Subcutaneous abdominal adipose tissue (tissue), 5 donors: ENCODE measurements around the gene RBFOX2.
A peak's percentile ranks its signal among the peaks of the same experiment; 100 is the strongest.
"Not testable (repeated sequence)": the region's sequence is repeated elsewhere in the genome, so short reads cannot be mapped to it uniquely, and the experiment has no call there.

Source experiments
- H3K27ac ChIP-seq: one replicate; pipeline ENCODE4 v1.7.0; 2013; ENCODE audit warnings: low read depth, mild to moderate bottlenecking, inconsistent platforms, low read length, moderate library complexity
- H3K27me3 ChIP-seq, 5 donors: one replicate each; pipeline ENCODE4 v1.7.0; 2013; ENCODE audit warnings: low read length in 5 of 5, inconsistent platforms in 1 of 5; ENCODE audit not compliant: control insufficient read depth in 5 of 5, insufficient read depth in 4 of 5
- H3K36me3 ChIP-seq, 5 donors: one replicate each; pipeline ENCODE4 v1.7.0; 2013; ENCODE audit warnings: low read length in 5 of 5; ENCODE audit not compliant: control insufficient read depth in 5 of 5, insufficient read depth in 5 of 5
- H3K4me1 ChIP-seq, 5 donors: one replicate each; pipeline ENCODE4 v1.7.0; 2013; ENCODE audit warnings: low read length in 5 of 5, mild to moderate bottlenecking in 3 of 5, moderate library complexity in 1 of 5; ENCODE audit not compliant: control insufficient read depth in 5 of 5, insufficient read depth in 5 of 5
- H3K4me3 ChIP-seq, 5 donors: one replicate each; pipeline ENCODE4 v1.7.0; 2013; ENCODE audit warnings: low read length in 5 of 5, low read depth in 1 of 5
- H3K9ac ChIP-seq, 5 donors: one replicate each; pipeline ENCODE4 v1.7.0; 2013; ENCODE audit warnings: low read length in 5 of 5, mild to moderate bottlenecking in 4 of 5, moderate library complexity in 3 of 5
- H3K9me3 ChIP-seq, 5 donors: one replicate each; pipeline ENCODE4 v1.7.0; 2013; ENCODE audit warnings: low read length in 5 of 5; ENCODE audit not compliant: control insufficient read depth in 5 of 5
- donor health status: healthy.
- donor health status: healthy.
- donor health status: healthy.
- donor health status: healthy.
- donor health status: healthy.

The RBFOX2 gene

DNA sequence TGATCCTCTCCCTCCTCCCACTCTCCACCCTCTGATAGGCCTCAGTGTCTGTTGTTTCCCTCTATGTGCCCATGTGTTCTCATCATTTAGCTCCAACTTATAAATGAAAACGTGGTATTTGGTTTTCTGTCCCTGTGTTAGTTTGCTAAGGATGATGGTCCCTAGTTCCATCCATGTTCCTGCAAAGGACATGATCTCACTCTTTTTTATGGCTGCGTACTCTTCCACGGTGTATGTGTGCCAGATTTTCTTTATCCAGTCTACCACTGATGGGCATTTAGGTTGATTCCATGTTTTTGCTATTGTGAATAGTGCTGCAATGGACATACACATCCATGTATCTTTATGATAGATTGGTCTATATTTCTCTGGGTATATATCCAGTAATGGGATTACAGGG is 15.9 kb upstream of the RBFOX2 start:
- not testable (repeated sequence) for H3K4me1 ChIP-seq, H3K9me3 ChIP-seq, H3K36me3 ChIP-seq, H3K27ac ChIP-seq, H3K4me3 ChIP-seq, H3K9ac ChIP-seq, H3K27me3 ChIP-seq

DNA sequence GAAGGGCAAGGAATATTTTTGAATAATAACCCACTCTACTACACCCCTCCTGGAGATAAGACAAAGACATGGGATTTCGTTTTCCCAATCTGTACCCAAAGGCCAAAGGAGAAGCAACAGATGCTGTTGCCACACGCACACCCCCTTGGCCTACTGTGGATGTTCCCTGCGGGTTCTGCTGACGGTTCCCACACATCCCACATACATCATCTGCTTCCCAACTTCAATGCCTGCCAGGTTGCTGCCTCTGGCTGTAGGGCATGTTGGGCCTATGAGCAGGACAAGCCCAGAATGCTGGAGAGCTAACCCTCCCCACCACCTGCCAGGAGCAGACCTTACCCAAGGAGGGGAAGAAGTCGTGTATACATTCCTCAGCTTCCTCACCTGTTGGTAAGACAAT is 13.6 kb upstream of the RBFOX2 start:
- Histone ChIP-seq H3K4me1 (peaks cover 0 to 1% (median 0%) of the 10 kb centered on the region in 5 donors), H3K27me3 (no peaks in the 10 kb centered on the region), H3K9me3 (no peaks in the 10 kb centered on the region), H3K27ac (no peak overlapping the region), H3K4me3 (no peak overlapping the region), H3K9ac (no peak overlapping the region), H3K36me3 (no peaks in the 10 kb centered on the region)

DNA sequence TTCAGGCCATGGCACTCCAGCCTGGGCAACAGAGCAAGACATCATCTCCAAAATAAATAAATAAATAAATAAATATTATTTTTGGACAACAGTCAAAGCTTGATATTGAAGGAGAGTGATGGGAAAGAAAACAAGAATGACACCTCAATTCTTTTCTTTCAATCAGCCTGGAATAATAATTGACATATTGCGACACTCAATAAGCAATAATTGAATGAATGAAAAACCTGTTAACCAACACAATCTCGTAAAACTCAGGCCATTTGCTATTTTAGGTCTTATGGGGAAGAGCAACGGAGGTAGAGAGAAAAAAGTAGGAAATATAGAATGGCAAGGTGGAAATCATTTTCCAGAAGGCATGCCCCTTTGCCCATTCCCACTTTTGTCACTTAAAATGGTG is 10.5 kb upstream of the RBFOX2 start:
- Histone ChIP-seq H3K9ac (no peak overlapping the region), H3K4me1 (peaks cover 0 to 18% (median 0%) of the 10 kb centered on the region in 5 donors), H3K36me3 (no peaks in the 10 kb centered on the region), H3K4me3 (no peak overlapping the region), H3K27me3 (no peaks in the 10 kb centered on the region), H3K9me3 (no peaks in the 10 kb centered on the region), H3K27ac (no peak overlapping the region)

DNA sequence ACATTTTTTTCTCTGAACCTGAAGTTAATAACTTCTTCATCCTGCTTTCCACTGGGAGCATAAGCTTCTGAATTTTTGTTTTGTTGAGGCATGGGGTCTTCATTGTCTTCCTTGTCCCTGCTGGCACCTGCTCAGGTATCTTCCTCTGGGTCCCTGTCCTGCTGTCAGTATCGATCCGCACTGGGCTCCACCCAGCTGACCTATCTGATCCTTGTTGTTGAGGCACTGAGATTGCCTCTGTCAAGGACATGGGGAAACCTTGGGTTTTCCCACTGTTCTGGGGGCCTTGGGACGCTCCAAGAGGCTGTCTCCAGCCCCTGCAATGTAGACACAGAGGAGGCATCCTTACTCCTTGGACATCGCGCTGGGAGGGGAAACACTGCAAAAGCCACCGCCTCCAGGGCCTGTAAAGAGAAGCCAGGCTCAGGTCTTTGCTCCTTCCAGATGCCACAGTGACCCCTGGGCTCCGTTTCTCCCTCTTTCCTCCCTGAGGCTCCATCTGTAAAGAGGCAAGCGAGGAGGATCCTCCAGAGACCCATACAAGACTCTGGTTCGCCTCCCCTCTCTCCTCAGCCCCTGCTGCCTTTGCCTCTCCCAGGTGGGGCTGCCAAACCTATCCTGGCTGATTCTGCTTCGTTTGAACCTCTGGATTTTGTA is 8.6 kb upstream of the RBFOX2 start:
- Histone ChIP-seq H3K9me3 (no peaks in the 10 kb centered on the region), H3K36me3 (no peaks in the 10 kb centered on the region), H3K4me1 (peaks cover 0 to 18% (median 0%) of the 10 kb centered on the region in 5 donors), H3K4me3 (no peak overlapping the region), H3K27ac (no peak overlapping the region), H3K9ac (no peak overlapping the region), H3K27me3 (no peaks in the 10 kb centered on the region)

DNA sequence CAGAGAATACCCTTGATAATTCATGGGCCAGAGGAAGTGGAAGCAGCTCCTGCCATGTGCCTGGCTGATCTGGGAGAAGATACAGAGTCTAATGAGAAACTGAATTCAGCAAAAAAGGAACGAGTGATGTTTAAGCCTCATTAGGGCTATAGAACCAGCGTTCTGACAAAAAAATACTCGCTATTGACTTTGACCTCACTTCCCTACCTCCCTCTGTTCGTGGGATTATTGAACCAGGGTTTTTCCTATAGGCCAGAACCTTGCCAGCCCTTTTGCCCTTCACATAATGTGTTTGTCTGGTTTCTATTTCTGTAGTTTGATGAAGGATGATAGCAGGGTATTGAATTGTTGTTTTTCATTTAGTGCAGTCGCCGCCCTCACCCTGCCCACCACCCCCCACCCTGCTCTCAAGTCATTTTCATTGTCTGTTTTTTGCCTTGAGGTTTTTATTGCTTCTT is 7.6 kb upstream of the RBFOX2 start:
- Histone ChIP-seq H3K27me3 (no peaks in the 10 kb centered on the region), H3K9me3 (no peaks in the 10 kb centered on the region), H3K9ac (peak overlapping the region in 1 of 5 donors; percentile 26), H3K27ac (peak overlapping the region; percentile 21), H3K4me1 (peaks cover 0 to 18% (median 0%) of the 10 kb centered on the region in 5 donors), H3K36me3 (no peaks in the 10 kb centered on the region), H3K4me3 (no peak overlapping the region)

DNA sequence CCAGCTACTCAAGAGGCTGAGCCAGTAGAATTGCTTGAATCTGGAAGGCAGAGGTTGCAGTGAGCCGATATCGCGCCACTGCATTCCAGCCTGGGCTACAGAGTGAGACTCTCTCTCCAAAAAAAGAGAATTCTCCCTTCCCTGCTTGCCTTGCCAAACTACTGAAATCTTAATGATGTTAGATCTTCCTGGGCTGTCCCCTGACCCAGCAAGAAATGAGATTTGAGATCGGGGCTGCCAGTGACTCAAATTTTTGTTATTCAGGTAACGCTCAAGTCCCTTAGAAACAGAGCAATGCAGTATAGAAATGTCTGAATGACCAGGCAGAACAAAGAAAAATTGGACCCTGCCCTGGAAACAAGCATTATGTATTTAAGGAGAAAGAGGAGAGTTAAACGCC is 4.0 kb upstream of the RBFOX2 start:
- H3K27ac ChIP-seq = no peak overlapping the region
- no peaks in the 10 kb centered on the region for H3K9me3 ChIP-seq
- H3K27me3 ChIP-seq = no peaks in the 10 kb centered on the region
- H3K4me1 ChIP-seq = peaks cover 0 to 28% (median 12%) of the 10 kb centered on the region in 5 donors
- H3K9ac ChIP-seq = no peak overlapping the region
- no peak overlapping the region for H3K4me3 ChIP-seq
- H3K36me3 ChIP-seq = no peaks in the 10 kb centered on the region

DNA sequence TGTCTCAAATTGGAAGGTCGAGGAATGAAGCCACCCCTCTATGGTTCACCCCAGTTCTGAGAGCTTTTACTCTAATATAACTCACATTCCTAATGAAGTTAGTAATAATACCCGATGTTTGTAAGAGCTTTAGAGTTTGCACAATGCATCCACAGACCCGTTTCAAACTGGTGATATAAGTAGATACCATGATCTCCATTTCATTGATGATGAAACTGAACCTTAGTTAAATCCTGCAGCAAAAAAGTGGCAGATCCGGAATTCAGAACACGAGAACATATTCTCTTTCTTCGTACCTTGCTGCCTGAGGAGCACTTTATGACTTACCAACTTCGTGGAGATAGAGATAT is 757 bp upstream of the RBFOX2 start:
- Histone ChIP-seq H3K4me3 (peak overlapping the region; percentile 71 to 85 (median 80)), H3K4me1 (peaks cover 0 to 26% (median 25%) of the 10 kb centered on the region in 5 donors), H3K9ac (peak overlapping the region in 4 of 5 donors; percentile 26 to 78 (median 62)), H3K27me3 (no peaks in the 10 kb centered on the region), H3K27ac (peak overlapping the region; percentile 61), H3K9me3 (no peaks in the 10 kb centered on the region), H3K36me3 (peaks cover 0 to 2% (median 0%) of the 10 kb centered on the region in 5 donors)

DNA sequence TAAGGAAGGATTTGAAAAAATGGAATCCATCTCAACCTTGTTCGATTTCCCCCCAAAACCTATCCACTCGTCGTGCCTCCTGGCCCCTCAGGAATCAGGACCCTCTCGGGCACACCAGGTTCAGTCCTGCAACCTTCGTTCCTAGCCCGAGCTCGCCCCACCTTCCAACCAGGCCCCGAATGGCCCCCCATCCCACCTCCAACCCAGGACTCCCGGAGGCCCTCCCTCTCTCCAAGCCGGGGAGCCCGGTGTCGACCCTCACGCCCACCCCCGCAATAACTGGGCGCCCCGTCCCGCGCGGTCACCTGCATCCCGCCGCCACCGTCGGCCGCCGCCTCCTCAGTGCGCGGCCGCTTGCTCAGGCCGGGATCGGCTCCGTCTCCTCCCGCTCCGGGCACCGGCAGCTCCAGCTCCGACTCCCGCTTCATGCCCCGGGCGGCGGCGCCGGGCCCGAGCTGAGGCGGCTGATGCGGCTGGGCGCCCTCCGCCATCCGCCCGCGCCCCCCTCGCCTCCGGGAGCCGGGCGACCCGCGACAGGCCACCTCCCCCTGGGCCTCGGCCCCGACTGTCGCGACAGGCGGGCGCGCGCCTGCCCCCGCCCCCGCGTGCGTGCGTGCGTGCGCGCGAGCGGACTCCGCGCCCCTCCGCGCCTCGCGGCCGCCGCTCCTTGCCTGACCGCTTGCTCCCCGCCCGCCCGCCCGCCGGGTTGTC is 534 bp downstream of the RBFOX2 start:
- H3K36me3 ChIP-seq = peaks cover 0 to 2% (median 0%) of the 10 kb centered on the region in 5 donors
- H3K27ac ChIP-seq = peak overlapping the region; percentile 87
- H3K27me3 ChIP-seq = no peaks in the 10 kb centered on the region
- peaks cover 0 to 31% (median 25%) of the 10 kb centered on the region in 5 donors for H3K4me1 ChIP-seq
- peak overlapping the region; percentile 80 to 91 (median 86) for H3K4me3 ChIP-seq
- no peaks in the 10 kb centered on the region for H3K9me3 ChIP-seq
- peak overlapping the region; percentile 72 to 89 (median 81) for H3K9ac ChIP-seq

DNA sequence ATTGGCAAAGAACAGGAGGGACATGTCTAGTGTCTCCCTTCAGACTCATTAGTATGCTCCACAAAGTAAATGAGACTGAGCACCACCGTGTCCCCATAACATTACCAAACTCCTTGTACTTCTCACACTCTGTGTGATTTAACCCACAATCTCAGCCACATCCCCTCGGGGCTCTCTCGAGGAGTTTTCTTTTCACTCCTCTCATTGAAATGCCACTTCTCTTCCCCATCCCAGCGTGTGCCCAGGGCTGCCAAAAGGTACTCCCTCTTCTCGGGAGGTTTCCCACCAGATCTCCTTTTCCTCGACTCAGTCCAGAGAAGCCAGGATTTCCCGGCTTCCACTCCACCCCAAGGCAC is 1.1 kb downstream of the RBFOX2 start:
- Histone ChIP-seq H3K36me3 (peaks cover 0 to 2% (median 0%) of the 10 kb centered on the region in 5 donors), H3K27ac (peak overlapping the region; percentile 87), H3K9ac (peak overlapping the region; percentile 72 to 89 (median 81)), H3K27me3 (no peaks in the 10 kb centered on the region), H3K9me3 (no peaks in the 10 kb centered on the region), H3K4me3 (peak overlapping the region; percentile 80 to 91 (median 86)), H3K4me1 (peaks cover 0 to 33% (median 27%) of the 10 kb centered on the region in 5 donors)

DNA sequence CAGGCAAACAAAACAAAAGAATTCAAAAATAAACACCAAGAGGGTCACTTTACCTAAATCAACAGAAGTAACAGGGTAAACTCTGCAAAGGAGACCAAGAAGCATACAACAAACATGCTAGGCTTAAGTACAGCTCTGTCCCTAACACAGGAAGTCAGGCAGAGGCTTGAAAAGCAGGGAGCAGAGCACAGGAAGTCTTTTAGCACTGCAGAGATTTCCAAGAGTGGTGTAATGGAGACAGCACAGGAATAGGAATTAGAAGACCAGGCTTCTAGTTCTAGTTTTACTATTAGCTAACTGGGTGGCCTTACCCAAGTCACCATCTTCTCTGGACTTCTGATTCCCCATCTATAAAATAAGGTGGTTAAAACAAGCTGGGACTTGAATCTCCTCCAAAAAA is 1.9 kb downstream of the RBFOX2 start:
- Histone ChIP-seq H3K27me3 (no peaks in the 10 kb centered on the region), H3K36me3 (peaks cover 0 to 2% (median 0%) of the 10 kb centered on the region in 5 donors), H3K9ac (peak overlapping the region in 3 of 5 donors; percentile 41 to 83 (median 81)), H3K4me3 (peak overlapping the region in 4 of 5 donors; percentile 25 to 88 (median 82)), H3K9me3 (no peaks in the 10 kb centered on the region), H3K27ac (peak overlapping the region; percentile 87), H3K4me1 (peaks cover 0 to 39% (median 29%) of the 10 kb centered on the region in 5 donors)
